A673 (cell line): Measurements from ENCODE around the gene NT5C2. TPM values are rescaled to one million over a fixed set of nuclear protein-coding genes. Genes with fewer than 3 reads are reported as not detected.

Source experiments
- BruUV-seq: library from RNA; stranded (reverse); fragments of 400-500 nt; replicated peaks from 2 replicates; lab custom pipeline; 2021; lab: Mats Ljungman, UMichigan
- CTCF ChIA-PET: fragments of 300-600 bp; sonication (Branson Sonifier 250); formaldehyde crosslinking; loops from one replicate; lab custom pipeline; 2022; ENCODE audit warnings: antibody characterized with exemption; lab: Charles Lee
- POLR2A ChIA-PET: fragments of 300-600 bp; sonication (Branson Sonifier 250); formaldehyde crosslinking; loops from one replicate; lab custom pipeline; 2022; ENCODE audit warnings: antibody characterized with exemption; ENCODE audit not compliant: low non-redundant PET; lab: Charles Lee
- DNase-seq: peaks from one replicate; pipeline ENCODE4 v3.0.0-alpha.2; 2015; ENCODE audit warnings: low spot score
- H3K27ac ChIP-seq: fragments of 200-600 bp; sonication (generic); 2 replicates; pipeline ENCODE4 v1.5.1; 2016; ENCODE audit warnings: mixed run types, low read depth, mild to moderate bottlenecking, mixed read lengths, antibody characterized with exemption, low read length; ENCODE audit not compliant: poor library complexity, severe bottlenecking
- H3K27me3 ChIP-seq: fragments of 200-600 bp; sonication (generic); replicated peaks from 2 replicates; pipeline ENCODE4 v1.6.1; 2017; ENCODE audit warnings: mixed run types, low read depth, mild to moderate bottlenecking, mixed read lengths, antibody characterized with exemption, low read length; ENCODE audit not compliant: insufficient read depth, poor library complexity
- H3K36me3 ChIP-seq: fragments of 200-600 bp; sonication (generic); 2 replicates; pipeline ENCODE4 v1.6.1; 2016; ENCODE audit warnings: mixed run types, mild to moderate bottlenecking, mixed read lengths, antibody characterized with exemption, low read length; ENCODE audit not compliant: insufficient read depth, poor library complexity, severe bottlenecking
- H3K4me1 ChIP-seq: fragments of 200-600 bp; sonication (generic); 2 replicates; pipeline ENCODE4 v1.6.1; 2017; ENCODE audit warnings: mixed run types, mild to moderate bottlenecking, mixed read lengths, antibody characterized with exemption, low read length; ENCODE audit not compliant: insufficient read depth, poor library complexity, severe bottlenecking
- H3K4me3 ChIP-seq: fragments of 200-600 bp; sonication (generic); 2 replicates; pipeline ENCODE4 v1.5.1; 2016; ENCODE audit warnings: low read depth, mixed run types, mild to moderate bottlenecking, mixed read lengths, low read length; ENCODE audit not compliant: poor library complexity, severe bottlenecking
- H3K9me3 ChIP-seq: fragments of 200-600 bp; sonication (generic); 2 replicates; pipeline ENCODE4 v1.6.1; 2016; ENCODE audit warnings: mixed run types, low read depth, mild to moderate bottlenecking, mixed read lengths, antibody characterized with exemption, low read length; ENCODE audit not compliant: poor library complexity, severe bottlenecking
- EZH2 ChIP-seq: fragments of 200-600 bp; sonication (generic); IDR thresholded peaks from 2 replicates; pipeline ENCODE4 v1.6.1; 2017; ENCODE audit warnings: borderline replicate concordance, low read depth, mild to moderate bottlenecking, mixed read lengths, antibody characterized with exemption, low read length; ENCODE audit not compliant: poor library complexity, severe bottlenecking
- intact Hi-C: fragments of 100-400 bp; cut with micrococcal nuclease; formaldehyde crosslinking; loops from one replicate; pipeline ENCODE4 v1.10.0; 2022; ENCODE audit not compliant: unreplicated experiment
- total RNA-seq: library from RNA; stranded (reverse); gene quantifications from 2 replicates; pipeline ENCODE4 v1.2.3, GENCODE V29; 2021
- TF ChIP-seq, protein P1 (sequence below): fragments of 300-800, 200-600 bp; sonication (generic); conservative IDR thresholded peaks from 2 replicates; pipeline ENCODE4 v1.5.1; 2017; ENCODE audit warnings: low read depth, mild to moderate bottlenecking, antibody characterized with exemption, low read length, moderate library complexity, mixed read lengths

NT5C2 gene
- total RNA-seq, 1 experiment from 2014 or later: 61.8 TPM

DNA sequence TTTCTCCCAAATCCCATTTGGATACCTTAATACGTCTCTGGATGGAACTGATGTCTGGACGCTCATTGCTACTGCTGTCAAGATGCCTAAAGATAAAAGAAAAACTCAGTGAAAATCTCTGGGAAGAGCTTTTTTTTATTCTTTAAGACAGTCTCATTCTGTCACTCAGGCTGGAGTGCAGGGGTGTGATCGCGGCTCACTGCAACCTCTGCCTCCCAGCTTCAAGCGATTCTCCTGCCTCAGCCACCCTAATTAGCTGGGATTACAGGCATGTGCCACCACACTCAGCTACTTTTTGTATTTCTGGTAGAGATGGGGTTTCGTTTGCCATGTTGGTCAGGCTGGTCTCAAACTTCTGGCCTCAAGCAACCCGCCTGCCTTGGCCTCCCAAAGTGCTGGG, 102.2 kb downstream of the NT5C2 start:
- no peak overlapping the region for H3K4me3 ChIP-seq
- intact Hi-C loops: no loop called here
- H3K4me1 ChIP-seq: no peaks in the 10 kb centered on the region
- H3K27me3 ChIP-seq: no peaks in the 10 kb centered on the region
- no peak overlapping the region for H3K27ac ChIP-seq
- ChIA-PET POLR2A (no interaction called here), CTCF (interaction anchor here (1.1 kb wide), 1 partner anchor 153 kb away, joined by 4 read pairs; no protein-coding TSS in a partner anchor)
- no peak for DNase-seq
- TF ChIP-seq, protein P1, sequence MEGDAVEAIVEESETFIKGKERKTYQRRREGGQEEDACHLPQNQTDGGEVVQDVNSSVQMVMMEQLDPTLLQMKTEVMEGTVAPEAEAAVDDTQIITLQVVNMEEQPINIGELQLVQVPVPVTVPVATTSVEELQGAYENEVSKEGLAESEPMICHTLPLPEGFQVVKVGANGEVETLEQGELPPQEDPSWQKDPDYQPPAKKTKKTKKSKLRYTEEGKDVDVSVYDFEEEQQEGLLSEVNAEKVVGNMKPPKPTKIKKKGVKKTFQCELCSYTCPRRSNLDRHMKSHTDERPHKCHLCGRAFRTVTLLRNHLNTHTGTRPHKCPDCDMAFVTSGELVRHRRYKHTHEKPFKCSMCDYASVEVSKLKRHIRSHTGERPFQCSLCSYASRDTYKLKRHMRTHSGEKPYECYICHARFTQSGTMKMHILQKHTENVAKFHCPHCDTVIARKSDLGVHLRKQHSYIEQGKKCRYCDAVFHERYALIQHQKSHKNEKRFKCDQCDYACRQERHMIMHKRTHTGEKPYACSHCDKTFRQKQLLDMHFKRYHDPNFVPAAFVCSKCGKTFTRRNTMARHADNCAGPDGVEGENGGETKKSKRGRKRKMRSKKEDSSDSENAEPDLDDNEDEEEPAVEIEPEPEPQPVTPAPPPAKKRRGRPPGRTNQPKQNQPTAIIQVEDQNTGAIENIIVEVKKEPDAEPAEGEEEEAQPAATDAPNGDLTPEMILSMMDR: no peak
- TF ChIP-seq EZH2: no peak
- H3K9me3 ChIP-seq: no peaks in the 10 kb centered on the region
- no TSS peak for BruUV-seq
- H3K36me3 ChIP-seq: peaks cover 41% of the 10 kb centered on the region

DNA sequence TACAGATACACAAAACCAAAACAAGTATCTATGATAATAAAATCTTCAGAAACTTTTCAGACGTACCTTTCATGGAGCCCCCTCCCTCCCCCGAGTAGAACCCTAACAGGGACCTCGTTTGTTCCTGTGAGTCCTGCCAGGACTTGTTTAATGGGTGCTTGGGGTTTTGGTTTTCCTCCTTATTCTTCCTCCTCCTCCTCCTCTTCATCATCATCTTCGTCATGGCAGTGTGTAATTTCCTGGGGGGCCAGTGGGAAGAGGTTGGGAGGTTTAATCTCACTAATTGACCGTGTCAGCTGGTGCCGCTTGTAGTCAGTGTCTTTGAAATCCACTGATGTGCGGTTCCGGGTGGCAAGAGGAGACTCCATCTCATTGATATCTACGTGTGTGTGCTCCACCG, 103.6 kb downstream of the NT5C2 start:
- intact Hi-C loops: loop anchor here (5.0 kb wide), 1 partner anchor 153 kb away; no protein-coding TSS in a partner anchor
- Histone ChIP-seq H3K9me3 (no peaks in the 10 kb centered on the region), H3K4me3 (no peak overlapping the region), H3K36me3 (peaks cover 44% of the 10 kb centered on the region), H3K27ac (no peak overlapping the region), H3K27me3 (no peaks in the 10 kb centered on the region), H3K4me1 (no peaks in the 10 kb centered on the region)
- no peak for TF ChIP-seq EZH2
- TF ChIP-seq, protein P1: no peak
- ChIA-PET POLR2A (no interaction called here), CTCF (interaction anchor here (0.5 kb wide), 1 partner anchor 12 kb away, joined by 4 read pairs; no protein-coding TSS in a partner anchor)
- DNase-seq: no peak
- no TSS peak for BruUV-seq

DNA sequence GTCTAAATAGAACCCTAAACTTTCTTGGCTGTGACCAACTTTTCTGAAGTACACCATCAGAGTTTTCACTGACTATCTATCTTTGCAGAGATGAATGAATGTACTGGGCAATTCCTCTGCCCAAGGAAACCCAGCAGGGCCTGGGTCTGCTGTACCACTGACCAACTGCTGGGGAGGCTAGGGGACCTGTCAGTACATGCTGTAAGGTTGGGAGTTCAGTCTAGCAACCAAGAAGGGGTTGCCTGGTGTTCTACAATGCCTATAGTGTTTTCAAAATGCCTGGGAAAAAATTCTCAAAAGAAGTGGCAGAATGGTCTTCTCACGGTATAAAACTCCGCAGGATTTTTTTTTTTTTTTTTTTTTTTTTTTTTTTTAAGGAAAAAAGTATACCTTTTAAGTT, 106.3 kb downstream of the NT5C2 start:
- TF ChIP-seq, protein P1: no peak
- no peak for TF ChIP-seq EZH2
- Histone ChIP-seq H3K4me3 (no peak overlapping the region), H3K4me1 (no peaks in the 10 kb centered on the region), H3K27me3 (no peaks in the 10 kb centered on the region), H3K9me3 (no peaks in the 10 kb centered on the region), H3K27ac (no peak overlapping the region), H3K36me3 (peaks cover 36% of the 10 kb centered on the region)
- CTCF ChIA-PET: no interaction called here
- no peak for DNase-seq
- intact Hi-C loops: loop anchor here (5.0 kb wide), 1 partner anchor 156 kb away; no protein-coding TSS in a partner anchor
- no TSS peak for BruUV-seq
- POLR2A ChIA-PET: no interaction called here
